ENCODE data around the gene KCNT1. TPM values are rescaled to one million over a fixed set of nuclear protein-coding genes. Genes with fewer than 3 reads are reported as not detected.

Gene KCNT1
- total RNA-seq, 1 donor from 2014 or later: not detected

DNA sequence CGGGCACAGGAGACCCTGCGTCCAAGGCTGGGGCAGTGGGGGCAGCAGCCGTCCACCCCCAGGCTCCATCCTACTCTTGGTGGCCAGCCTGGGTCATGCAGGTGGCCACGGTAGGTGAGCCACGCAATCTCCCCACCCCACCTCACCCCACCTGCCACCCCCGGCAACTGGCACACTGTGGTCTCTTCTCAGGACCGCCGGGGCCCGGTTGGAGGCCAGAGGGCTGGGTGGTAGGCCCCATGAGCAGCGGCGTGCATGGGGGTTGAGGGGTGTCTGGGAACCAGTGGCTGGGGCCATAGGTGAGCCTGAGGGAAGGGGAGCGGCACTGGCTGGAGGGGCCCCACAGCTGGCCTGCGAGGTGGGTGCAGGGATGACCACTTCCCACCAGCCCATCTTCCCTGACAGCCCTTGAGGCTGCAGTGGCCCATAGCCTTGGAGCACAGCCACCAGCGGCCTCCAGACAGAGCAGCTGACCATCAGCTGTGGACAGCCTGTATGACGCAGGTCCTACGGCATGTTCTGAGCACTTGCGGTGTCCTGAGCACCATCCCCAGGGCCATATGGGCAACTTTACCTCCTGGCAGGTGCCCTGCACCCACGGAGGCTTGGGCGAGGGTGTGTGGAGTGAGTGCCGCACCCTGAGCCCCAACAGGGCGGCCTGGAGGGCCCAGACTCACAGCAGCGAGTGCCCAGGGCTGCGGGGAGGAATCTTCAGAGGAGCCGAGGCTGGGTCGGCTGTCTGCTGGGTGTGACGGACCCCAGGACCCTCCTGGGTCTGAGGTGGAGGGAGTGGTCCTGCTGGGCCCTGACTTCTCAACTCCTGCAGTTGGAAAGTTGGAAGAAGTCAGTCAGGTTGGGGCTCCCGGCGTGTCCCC lies 47.4 kb downstream of the KCNT1 start:
- Mint-ChIP-seq H3K27ac (ENCODE audit: unreplicated experiment) (no peak overlapping the region), H3K27me3 (ENCODE audit: unreplicated experiment) (peaks cover 7% of the 10 kb centered on the region), H3K9me3 (ENCODE audit: unreplicated experiment) (no peaks in the 10 kb centered on the region), H3K36me3 (ENCODE audit: low read depth, unreplicated experiment) (peaks cover 4% of the 10 kb centered on the region), H3K4me3 (ENCODE audit: unreplicated experiment) (no peak overlapping the region), H3K4me1 (ENCODE audit: unreplicated experiment) (no peaks in the 10 kb centered on the region)
- DNase-seq (ENCODE audit: low spot score): no peak
- no peak for TF ChIP-seq CTCF (IDR thresholded peaks at IDR 0.05; ENCODE audit: unreplicated experiment)

DNA sequence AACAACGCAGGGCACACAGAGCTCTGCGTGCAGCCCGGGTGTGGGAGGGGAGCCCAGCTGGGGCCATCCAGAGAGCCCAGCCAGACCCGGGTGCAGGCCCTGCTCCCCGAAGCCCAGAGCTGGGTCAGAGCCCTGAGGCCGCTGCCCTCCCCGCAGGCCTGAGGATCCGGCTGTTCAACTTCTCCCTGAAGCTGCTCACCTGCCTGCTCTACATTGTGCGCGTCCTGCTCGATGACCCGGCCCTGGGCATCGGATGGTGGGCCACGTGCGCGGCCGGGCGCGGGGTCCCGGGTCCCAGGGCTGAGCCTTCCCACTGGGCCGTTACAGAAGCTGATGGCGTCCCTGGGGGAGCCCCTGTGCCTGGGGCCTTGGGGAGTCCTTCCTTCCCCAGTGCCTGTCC lies 48.8 kb downstream of the KCNT1 start:
- no peak for DNase-seq (ENCODE audit: low spot score)
- peaks cover 7% of the 10 kb centered on the region for H3K27me3 Mint-ChIP-seq (ENCODE audit: unreplicated experiment)

DNA sequence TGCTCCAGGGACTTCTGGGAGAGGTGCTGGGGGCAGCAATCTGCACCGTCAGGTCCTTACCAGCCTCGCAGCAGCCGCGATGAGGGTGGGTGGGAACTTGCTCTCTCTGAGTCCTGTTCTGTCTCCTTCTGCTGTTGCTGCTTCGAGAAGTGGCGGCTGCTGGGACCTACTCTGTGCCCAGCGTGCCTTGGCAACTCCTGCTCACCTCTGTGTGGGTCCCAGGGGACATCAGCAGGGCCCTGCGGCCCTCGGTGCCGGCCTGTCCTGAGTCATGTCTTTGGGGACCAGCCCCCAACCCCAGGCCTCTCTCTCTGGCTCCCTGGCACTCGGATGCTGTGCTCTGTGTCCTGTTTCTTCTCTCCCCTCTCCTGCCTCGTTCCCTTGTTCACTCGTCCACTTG lies 49.5 kb downstream of the KCNT1 start:
- H3K36me3 Mint-ChIP-seq (ENCODE audit: low read depth, unreplicated experiment): peaks cover 4% of the 10 kb centered on the region
- no peaks in the 10 kb centered on the region for H3K9me3 Mint-ChIP-seq (ENCODE audit: unreplicated experiment)
- peaks cover 7% of the 10 kb centered on the region for H3K27me3 Mint-ChIP-seq (ENCODE audit: unreplicated experiment)
- H3K4me3 Mint-ChIP-seq (ENCODE audit: unreplicated experiment): peak overlapping the region; percentile 21
- no peak for DNase-seq (ENCODE audit: low spot score)
- H3K27ac Mint-ChIP-seq (ENCODE audit: unreplicated experiment): no peak overlapping the region
- no peaks in the 10 kb centered on the region for H3K4me1 Mint-ChIP-seq (ENCODE audit: unreplicated experiment)
- no peak for TF ChIP-seq CTCF (IDR thresholded peaks at IDR 0.05; ENCODE audit: unreplicated experiment)

More for the DNA sequence above, 48.8 kb downstream of the KCNT1 start:
- Mint-ChIP-seq H3K36me3 (ENCODE audit: low read depth, unreplicated experiment) (peaks cover 4% of the 10 kb centered on the region), H3K9me3 (ENCODE audit: unreplicated experiment) (no peaks in the 10 kb centered on the region), H3K4me1 (ENCODE audit: unreplicated experiment) (no peaks in the 10 kb centered on the region), H3K27ac (ENCODE audit: unreplicated experiment) (no peak overlapping the region), H3K4me3 (ENCODE audit: unreplicated experiment) (no peak overlapping the region)
- TF ChIP-seq CTCF (IDR thresholded peaks at IDR 0.05; ENCODE audit: unreplicated experiment): no peak

DNA sequence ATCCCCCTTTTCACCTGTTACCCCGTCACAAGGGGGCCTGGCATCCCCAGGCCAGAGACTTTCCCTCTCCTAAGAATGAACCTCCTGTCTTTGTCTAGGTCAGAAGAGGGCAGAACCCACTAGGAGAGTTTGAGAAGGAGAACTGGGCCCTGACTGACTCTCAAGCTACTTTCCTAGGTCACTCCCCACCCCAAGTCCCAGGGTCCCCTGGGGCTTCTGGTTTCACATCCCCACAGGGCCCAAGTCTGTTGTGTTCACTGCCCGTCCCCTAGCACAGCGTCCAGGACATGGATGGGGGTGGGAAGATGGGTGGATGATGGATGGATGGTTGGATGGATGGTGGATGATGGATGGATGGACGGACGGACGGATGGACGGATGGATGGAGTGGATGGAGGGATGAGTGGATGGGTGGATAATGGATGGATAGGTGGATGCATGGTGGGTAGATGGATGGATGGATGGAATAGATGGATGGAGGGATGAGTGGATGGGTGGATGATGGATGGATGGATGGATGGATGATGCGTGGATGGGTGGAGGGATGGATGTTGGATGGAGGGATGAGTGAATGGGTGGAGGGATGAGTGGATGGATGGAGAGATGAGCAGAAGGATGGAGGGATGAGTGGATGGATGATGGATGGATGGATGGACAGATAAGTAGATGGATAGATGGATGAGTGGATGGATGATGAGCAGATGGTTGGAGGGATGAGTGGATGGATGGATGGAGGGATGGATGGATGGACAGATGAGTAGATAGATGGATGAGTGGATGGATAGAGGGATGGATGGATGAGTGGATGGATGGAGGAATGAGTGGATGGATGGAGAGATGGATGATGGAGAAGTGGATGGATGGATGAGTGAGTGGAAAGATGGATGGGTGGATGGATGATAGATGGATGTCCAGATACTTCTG lies 50.6 kb downstream of the KCNT1 start:
- Mint-ChIP-seq H3K27me3 (ENCODE audit: unreplicated experiment) (peaks cover 3% of the 10 kb centered on the region), H3K36me3 (ENCODE audit: low read depth, unreplicated experiment) (peaks cover 4% of the 10 kb centered on the region), H3K4me1 (ENCODE audit: unreplicated experiment) (no peaks in the 10 kb centered on the region), H3K27ac (ENCODE audit: unreplicated experiment) (no peak overlapping the region), H3K4me3 (ENCODE audit: unreplicated experiment) (peak overlapping the region; percentile 15), H3K9me3 (ENCODE audit: unreplicated experiment) (no peaks in the 10 kb centered on the region)
- TF ChIP-seq CTCF (IDR thresholded peaks at IDR 0.05; ENCODE audit: unreplicated experiment): no peak
- no peak for DNase-seq (ENCODE audit: low spot score)
